Fibroblast of skin of left quadriceps (primary cell): Measurements from ENCODE around the gene PFDN5.
"Not testable (repeated sequence)": the region's sequence is repeated elsewhere in the genome, so short reads cannot be mapped to it uniquely, and the experiment has no call there.

ENCODE experiments used
- DNase-seq, 2 experiments: peaks; one replicate each; pipeline ENCODE4 v3.0.0-alpha.2; 2013; ENCODE audit warnings: low read depth in 2 of 2

The PFDN5 gene

DNA sequence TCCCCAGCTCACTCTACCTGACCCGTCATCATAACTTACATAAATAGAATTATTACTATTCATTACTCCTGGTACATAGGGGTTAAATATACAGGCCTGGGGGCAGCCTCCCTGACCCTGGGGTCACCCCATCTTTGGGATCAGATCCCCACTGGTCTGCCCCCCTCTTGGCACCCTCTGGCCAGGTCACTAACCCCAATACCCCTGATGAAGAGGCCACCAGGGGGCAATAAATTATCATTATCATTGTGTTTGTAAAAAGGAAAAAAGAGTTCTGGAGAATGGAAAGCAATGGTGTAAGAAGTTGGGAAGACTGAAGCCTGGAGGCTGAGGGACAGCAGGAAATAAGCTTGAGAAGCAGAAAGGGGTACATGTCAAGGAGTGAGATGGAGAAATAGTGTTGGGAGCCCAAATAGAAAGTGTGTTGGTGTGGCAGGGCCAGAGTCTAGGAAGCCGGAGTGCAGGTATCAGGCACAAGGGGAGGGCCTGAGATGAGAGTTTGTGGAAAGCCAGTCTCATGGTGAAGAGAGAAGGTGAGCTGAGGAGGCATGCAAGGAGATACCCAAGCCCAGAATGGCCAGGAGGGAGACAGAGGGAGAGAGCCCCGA lies 32.2 kb downstream of the PFDN5 start:
- no peak for DNase-seq

DNA sequence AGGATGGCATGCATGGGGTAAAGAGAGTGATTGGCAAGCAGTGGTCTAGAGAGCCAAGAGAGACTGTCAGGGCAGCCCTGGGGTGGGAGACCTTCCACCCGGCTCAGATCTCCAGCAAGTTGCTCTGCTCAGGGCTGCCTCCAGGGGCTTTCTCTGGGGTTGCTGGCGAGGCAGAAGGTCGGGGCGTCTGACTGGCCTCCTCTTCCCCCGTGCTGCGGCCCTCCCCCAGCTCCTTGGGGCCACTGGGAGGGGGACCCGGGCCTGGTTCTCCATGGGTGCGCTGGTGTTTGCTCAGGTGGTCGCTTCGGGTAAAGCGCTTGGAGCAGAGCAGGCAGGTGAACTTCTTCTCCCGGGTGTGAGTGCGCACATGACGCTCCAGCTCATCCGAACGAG lies 32.7 kb downstream of the PFDN5 start:
- no peak for DNase-seq

DNA sequence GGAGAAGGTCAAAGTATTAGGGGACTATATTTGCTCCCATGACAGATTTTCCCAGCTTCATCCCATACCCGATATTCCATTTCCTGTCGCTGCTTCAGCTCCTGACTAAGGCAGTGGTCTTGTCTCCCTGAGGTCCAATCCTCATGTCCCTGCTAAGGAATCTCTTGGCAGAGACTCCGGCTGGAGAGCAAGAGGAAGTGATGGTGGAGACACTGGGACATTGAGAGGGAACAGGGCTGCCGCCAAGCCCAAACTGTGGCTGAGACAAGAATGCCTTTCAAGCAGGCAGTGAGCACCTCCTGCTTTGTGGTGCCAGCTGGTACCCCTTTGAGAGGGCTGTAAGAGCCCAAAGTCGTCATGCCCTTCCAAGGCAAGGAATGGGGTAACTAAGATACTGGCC lies 35.3 kb downstream of the PFDN5 start:
- no peak for DNase-seq

DNA sequence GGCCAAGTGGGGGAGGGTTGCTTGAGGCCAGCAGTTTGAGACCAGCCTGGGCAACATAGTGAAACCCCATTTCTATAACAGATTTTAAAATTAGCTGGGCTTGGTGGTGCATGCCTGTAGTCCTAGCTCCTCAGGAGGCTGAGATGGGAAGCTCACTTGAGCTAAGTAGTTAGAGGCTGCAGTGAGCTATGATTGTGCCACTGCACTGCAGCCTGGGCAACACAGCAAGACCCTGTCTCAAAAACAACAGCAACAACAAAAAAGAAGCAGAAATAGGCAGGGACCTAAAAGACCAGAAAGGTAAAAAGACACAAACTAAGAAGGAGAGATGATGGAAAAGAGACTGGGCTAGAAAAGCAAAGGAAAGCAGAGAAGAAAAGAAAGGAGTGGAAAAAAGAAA lies 37.0 kb downstream of the PFDN5 start:
- not testable (repeated sequence) for DNase-seq

DNA sequence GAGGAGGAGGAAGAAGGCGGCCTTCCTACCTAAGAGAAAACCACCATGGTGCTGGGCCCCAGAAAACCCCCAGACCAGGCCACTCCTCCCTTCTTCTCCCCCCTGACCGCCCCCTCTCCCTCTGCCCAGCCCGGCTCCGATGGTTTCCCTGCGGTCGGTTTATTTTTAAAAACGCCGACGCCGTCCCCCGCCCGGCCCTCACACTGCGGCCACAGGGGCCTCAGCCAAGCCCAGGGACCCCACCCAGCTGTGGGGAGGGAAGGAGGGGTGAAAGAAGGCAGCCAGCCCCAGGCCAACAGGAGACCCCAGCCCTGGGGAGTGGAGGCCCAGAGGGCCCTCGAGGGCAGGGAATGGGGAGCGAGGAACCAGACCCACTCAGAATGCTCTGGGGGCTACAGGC lies 37.4 kb downstream of the PFDN5 start:
- DNase-seq, result no peak

DNA sequence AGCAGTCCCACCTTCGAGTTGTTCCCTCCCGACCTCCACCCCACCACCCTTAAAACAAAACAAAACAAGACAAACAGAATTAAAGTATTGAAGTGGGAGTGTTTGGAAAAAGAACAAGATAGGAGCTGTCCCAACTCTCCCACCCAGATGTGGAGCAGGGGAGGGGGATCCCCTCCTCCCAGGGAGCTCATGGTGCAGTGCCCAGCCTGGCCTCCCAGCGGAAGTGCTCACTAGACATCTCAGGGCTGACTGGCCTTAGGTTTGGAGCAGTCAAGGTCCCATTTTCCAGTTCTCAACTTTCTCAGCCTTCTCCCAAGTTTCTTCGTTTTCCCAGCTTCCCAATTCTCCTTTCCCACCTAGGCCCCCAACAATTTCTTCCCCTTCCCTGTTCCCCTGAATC lies 37.9 kb downstream of the PFDN5 start:
- no peak for DNase-seq

DNA sequence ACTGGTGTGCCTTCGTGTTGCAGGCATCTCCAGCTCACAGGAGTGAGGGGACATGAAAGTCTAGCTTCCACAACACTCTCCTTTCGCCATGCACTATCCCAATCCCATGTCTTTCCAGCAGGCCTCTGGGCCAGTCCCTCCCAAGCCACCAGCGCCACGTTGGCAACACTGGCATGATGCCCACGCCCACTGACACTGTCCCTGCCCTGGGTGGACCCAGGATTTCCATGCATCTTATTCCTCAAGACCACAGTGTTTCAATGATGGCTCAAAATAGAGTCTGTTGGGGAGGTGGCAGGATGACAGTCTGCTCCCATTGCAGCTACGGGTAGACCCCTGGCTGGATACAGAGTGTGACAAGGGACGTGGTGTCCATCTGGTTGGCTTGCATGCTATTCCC lies 38.5 kb downstream of the PFDN5 start:
- DNase-seq, result no peak

DNA sequence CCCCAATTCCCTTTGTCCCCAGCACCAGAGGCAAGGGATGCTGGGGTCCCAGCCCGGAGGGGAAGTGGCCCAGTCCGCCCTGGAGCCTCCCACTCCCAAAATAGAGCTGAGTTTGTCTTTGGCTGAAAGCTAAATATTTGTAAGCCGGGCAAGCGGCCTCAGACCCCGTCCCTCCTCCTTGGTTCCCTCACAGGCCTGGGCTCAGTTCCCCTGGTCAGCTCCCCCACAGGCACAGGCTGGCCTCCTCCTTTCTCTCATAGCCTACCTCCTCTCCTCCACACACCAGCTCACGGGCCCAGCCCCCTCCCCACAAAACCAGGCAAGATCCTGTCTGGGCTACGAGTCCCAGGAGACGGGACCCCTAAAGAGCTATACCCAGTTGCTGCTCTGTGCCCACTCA lies 39.5 kb downstream of the PFDN5 start:
- no peak for DNase-seq

DNA sequence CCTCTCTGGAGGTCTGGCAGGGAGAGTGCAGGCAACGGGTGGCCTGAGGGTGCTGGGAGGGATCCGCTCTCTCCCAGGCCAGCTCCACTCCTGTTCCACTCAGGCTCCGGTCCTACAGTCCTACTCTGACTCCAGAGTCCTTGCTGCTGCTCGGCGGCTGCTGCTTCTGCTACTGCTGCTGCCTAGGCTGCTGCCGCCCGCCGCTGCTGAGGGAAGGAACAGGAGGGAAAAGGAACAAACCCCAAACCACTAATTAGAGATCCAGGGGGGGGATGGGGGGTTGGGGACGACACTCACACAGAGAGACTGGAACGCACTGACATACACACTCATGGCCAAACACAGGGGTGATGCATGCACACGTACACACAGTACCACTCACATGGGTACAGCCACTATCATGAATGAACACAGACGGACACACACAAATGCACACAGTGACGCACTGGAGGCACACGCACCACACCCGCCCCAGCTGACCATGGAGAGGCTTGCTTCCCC lies 40.9 kb downstream of the PFDN5 start, which contains the start of gene SP7:
TSS of gene SP7 (minus strand) at position 174 of the 501 bp plus-strand sequence. CDS start 708 bp downstream, outside the sequence.
- DNase-seq, result no peak

DNA sequence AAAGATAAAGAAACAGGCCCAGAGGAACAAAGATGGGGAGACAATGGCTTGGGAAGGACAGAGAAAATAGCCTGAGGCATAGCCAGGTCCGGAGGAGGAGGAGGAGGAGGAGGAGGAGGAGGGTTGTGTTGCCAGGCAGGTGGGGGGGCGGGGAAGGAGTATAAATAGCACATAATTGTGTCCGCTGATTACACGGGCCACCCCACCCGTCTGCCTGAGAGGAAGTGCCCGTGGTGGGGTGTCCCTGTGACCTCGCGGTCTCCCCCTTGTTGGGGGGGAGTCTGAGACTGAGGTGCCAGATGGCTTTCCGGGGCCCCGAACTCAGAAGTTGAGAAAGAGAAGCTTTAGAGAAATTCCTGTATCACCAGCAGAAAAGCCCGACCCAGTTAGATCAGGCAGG lies 42.7 kb downstream of the PFDN5 start:
- DNase-seq, result no peak

DNA sequence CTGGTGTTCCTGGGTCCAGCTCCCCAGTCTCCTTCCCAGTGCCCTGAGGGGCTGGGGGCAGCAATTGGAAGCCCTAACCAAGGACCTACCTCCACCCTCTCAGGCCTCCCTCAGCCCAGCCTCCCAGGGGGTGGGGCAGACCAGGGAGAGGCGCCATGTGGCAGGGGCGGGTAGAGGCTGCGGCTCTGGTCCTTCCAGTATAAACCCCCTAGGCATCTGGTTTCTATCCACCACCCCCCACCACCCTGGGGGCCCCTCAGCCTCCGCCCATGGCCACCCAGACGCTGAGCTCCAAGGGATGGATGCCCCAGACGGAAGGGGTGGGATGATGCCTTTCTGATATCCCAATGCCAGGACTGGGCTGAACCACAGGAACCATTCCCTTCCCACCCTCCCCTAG lies 43.6 kb downstream of the PFDN5 start:
- DNase-seq, result no peak

DNA sequence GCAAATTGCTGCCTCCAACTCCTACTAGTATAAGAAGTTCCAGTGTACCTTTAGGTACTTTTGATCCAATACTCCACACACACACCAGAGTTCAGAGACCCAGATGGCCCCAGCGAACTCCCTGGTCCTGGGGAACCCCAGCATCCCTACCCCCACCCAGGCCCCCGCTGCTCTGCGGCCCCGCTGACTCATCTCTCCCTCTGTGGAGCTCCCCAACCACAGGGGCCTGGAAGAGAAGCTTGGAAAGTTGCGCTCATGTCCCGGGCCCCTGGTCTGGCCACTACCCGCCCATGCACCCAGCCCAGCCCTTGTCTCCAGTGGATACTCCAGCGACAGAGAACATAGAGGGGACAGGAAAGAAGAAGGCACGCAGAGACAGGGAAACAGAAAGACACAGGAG lies 45.1 kb downstream of the PFDN5 start:
- no peak for DNase-seq

DNA sequence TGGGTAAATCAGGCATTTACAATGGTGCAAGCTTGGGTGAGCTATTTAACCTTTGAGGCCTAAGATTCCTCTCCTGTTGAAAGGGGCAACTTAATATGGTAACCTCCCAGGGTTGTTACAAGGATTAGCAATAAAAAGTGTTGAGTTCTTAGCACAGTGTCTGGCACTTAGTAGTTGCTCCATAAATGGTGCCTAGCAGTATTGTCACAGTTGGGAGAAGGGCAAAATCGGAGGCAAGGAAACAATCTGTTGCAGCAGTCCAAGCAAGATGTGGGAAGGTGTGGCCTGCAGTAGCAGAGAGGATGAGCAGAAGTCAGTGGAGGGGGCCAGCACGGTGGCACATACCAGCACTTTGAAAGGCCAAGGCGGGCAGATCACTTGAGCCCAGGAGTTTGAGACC lies 48.1 kb downstream of the PFDN5 start:
- DNase-seq, result no peak

DNA sequence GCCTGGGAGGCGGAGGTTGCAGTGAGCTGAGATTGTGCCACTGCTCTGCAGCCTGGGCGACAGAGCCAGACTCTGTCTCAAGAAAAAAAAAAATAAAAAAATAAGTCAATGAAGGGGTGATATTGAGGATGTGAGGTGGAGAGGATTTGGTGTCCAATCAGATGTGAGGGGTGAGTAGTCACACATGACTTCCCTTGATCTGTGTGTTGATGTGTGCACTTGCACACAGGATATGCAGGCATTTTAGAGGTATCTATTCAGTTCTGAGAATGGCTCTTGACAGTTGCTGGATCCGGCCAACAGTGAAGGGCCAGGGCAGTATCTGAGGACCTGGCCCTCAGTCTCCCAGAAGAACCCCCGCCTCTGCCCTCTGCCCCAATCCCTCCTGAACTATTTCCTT lies 48.6 kb downstream of the PFDN5 start:
- DNase-seq, result no peak

DNA sequence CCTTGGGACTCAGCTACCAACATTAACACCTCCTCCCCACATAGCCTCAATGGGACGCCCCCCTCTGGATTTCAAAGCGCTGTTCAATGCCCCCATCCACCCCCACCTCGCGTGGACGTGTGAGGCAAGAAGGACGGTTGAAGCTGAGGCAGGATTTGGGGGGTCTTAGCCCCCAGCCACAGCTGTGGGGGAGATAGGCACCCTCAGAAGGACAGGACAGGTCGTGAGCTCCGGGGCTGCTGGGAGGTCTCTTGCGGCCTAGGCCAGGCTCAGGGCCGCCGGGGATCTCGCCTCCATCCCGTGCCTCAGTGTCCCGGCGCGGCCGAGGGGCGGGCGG lies 49.1 kb downstream of the PFDN5 start:
- no peak for DNase-seq

DNA sequence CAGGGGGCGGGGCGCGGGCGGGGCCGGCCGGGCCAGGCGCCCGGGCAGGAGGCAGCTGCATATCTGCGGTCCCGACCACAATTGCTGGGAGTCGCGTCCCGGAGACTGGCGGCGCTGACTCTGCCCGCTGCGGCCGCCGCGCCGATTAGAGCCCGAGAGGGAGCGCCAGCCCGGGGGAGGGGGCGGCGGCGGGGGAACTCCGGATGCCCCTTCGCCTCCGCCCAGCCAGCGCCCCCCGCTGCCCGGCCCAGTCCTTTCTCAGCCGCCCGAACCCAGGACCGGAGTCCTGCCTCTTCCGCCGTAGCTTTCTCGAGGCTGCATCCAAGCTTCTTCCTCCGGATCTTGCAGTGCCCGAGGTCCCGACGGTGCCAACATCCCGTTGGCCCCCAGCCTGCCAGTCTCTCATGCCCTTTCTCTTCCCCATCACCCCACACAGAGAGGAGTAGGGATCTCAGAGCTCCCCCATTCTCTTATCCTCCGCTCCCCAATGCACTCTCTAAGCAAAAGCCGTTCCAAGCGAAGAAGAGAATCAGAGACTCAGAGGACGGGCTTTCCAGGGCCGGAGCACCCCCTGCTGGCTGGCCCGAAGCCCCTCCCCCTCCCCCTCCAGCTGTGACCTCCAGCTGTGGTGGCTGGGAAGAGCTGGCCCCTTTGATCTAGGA lies 49.6 kb downstream of the PFDN5 start:
- DNase-seq, result peak; percentile 54 to 62

DNA sequence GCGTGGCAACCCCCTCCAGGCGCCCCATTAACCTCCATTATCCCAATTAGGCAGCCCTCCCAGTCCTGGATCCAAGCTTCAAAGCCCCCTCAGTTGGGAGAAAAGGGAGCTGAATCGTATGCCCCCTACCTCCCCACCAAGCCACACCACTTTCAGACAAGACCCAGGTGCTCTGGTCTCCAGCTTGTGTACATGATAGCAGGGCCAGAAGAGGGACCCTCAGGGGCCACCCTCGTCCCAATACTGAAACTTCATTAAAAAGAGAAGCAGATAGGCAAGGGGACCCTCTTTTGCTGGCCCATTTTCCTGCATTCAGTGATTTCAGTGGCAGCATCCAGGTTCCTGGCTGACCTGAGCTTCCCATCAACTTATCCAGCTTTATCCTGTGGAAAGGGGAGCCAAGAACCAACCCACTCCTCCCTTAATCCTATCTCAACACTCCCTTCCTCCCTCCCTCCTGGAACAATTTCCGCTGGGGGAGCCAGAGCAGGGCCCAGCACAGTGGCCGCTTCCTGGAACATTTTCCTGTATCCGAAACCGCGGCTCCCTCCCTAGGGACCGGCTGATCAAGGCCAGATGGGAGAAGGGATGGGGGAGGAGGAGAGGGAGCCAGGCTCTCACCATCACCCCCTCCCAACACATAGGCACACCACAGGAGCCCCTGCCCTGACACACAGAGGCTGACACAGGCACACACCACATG lies 50.3 kb downstream of the PFDN5 start:
- peak; percentile 84 to 86 for DNase-seq

DNA sequence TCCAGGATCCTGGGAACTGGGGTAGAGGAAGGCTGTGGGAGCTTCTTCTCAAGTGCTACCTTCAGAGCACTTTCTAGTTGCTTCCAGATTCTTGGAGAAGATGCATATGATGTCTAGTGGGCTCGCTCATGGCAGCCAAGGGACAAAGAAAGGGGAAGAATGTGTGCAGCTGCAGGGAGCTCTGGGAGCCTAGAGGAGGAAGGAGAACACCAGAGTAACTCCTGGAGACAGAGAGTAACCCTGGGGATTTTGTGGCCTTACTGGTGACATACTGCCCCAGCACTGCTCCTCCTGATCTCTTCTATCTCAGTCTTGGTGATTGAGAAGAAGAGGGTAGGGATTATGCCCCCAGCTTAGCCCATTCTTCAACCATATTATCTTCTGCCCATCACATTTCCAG lies 51.1 kb downstream of the PFDN5 start:
- DNase-seq, result no peak

DNA sequence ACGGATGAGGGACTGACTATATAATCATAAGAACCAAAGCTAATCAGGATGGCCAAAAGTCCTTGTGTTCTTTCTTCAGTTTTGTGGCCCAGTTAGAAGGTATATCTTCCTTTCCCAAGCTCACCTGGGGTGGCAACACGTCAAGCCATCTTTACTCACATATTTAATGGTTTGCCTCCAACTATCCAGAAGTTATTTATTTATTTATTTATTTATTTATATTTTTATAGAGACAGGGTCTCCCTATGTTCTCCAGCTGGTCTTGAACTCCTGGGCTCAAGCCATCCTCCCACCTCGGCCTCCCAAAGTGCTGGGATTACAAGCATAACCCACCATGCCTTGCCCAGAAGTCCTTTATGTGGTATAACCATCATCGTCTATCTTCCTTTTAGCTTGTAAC lies 52.6 kb downstream of the PFDN5 start:
- DNase-seq, result no peak
